Measurements from ENCODE around the gene TMPRSS6.
"Not testable (repeated sequence)": the region's sequence is repeated elsewhere in the genome, so short reads cannot be mapped to it uniquely, and the experiment has no call there.

Gene TMPRSS6

DNA sequence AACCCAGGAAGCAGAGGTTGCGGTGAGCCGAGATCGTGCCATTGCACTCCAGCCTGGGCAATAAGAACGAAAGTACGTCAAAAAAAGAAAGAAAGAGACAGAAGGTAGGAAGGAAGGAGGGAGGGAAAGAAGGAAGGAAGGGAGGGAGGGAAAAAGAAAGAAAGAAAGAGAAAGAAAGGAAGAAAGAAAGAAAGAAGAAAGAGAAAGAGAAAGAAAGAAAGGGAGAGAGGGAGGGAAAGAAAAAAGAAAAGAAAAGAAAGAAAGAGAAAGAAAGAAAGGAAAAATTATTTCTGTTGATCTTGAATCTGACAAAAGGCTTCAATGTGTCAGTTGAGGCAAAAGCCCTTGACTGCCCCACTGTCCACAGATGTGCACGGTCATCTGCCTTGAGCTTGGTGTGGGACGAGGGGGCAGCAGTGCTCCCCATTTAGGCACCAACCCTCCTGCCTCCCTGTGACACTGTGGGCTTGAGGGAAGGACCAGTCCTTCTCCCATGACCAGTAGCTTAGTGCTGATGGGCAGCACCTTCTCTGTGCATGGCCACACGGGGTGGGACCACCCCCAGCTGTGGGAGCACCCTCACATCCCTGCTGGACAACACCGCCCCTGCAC, 33.6 kb downstream of the TMPRSS6 start:
- Mint-ChIP-seq H3K4me3 (no peak overlapping the region), H3K9me3 (no peaks in the 10 kb centered on the region), H3K36me3 (peaks cover 39% of the 10 kb centered on the region), H3K27ac (peak overlapping the region; percentile 67), H3K4me1 (peaks cover 44% of the 10 kb centered on the region)
- DNase-seq (ENCODE audit: low spot score in 2 of 2) (no peak), ATAC-seq (no peak)

DNA sequence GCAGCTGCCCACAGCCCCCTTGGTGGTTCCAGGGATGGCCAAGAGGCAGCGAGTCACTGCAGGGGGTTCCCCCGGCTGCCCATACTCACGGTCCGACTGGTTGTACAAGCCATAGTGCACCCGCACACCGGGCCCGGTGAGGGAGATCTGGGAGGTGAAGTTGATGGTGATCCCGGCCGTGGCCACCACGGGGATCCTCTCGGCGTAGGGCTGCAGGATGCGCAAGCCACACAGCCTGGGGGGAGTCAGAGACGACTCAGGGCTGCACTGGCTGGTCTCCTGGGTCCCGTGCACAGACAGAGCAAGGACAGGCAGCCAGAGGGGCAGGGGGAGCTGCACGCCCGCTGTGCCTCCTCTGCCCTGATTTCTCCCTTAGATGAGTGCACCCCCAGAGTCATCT, 34.5 kb downstream of the TMPRSS6 start:
- H3K36me3 Mint-ChIP-seq, result peaks cover 31% of the 10 kb centered on the region
- no peaks in the 10 kb centered on the region for H3K9me3 Mint-ChIP-seq
- H3K27ac Mint-ChIP-seq, result peak overlapping the region; percentile 67
- no peak overlapping the region for H3K4me3 Mint-ChIP-seq
- no peak for DNase-seq (ENCODE audit: low spot score in 2 of 2)
- H3K4me1 Mint-ChIP-seq, result peaks cover 35% of the 10 kb centered on the region
- ATAC-seq, result no peak

DNA sequence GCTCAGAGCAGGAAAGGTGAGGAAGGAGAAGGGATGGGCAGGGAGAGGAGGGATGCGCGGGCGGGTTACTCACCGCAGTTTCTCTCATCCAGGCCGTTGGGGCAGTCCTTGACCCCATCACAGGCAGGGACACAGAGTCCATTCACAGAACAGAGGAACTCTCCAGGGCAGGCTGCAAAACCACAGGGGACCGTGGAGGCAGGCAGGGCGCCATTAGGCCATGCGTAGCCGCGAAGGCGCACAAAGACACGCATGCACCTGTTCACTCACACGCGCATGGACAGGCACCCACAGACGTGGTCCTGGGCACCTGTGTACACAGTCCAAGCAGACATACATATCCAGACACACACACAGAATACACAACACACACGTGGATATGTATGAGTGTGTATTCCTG, 35.0 kb downstream of the TMPRSS6 start:
- DNase-seq (ENCODE audit: low spot score in 2 of 2) (no peak), ATAC-seq (no peak)
- peak overlapping the region; percentile 67 for H3K27ac Mint-ChIP-seq
- H3K4me3 Mint-ChIP-seq, result no peak overlapping the region
- H3K36me3 Mint-ChIP-seq, result peaks cover 25% of the 10 kb centered on the region
- H3K9me3 Mint-ChIP-seq, result no peaks in the 10 kb centered on the region
- peaks cover 30% of the 10 kb centered on the region for H3K4me1 Mint-ChIP-seq

DNA sequence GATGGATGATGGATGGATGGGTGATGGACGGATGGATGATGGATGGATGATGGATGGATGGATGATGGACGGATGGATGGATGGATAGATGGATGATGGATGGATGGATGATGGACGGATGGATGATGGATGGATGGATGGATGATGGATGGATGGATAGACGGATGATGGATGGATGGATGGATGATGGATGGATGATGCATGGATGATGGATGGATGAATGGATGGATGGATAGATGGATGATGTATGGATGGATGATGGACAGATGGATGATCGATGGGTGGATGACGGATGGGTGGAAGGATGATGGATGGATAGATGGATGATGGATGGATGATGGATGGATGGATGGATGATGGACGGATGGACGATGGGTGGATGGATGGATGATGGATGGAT, 36.8 kb downstream of the TMPRSS6 start:
- no peak overlapping the region for H3K4me3 Mint-ChIP-seq
- peaks cover 16% of the 10 kb centered on the region for H3K36me3 Mint-ChIP-seq
- no peaks in the 10 kb centered on the region for H3K9me3 Mint-ChIP-seq
- H3K4me1 Mint-ChIP-seq, result peaks cover 17% of the 10 kb centered on the region
- ATAC-seq (no peak), DNase-seq (ENCODE audit: low spot score in 2 of 2) (no peak)
- no peak overlapping the region for H3K27ac Mint-ChIP-seq

DNA sequence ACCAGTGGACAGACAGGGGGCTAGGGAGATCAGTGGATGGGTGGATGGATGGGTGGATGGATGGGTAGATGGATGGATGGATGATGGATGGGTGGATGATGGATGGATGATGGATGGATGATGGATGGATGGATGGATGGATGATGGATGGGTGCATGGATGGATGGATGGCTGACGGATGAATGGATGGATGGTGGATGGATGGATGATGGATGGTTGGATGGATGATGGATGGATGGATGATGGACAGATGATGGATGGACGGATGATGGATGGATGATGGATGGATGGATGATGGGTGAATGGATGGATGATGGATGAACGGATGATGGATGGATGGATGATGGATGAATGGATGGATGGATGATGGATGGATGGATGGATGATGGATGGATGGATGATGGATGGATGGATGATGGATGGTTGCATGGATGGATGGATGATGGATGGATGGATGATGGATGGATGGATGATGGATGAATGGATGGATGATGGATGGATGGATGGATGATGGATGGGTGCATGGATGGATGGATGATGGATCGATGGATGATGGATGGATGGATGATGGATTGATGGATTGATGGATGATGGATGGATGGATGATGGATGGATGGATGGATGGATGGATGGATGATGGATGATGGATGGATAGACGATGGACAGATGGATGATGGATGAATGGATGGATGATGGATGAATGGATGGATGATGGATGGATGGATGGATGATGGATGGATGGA, 37.5 kb downstream of the TMPRSS6 start:
- H3K27ac Mint-ChIP-seq; H3K4me3 Mint-ChIP-seq; DNase-seq (ENCODE audit: low spot score in 2 of 2); ATAC-seq; H3K9me3 Mint-ChIP-seq: not testable (repeated sequence)
- Mint-ChIP-seq H3K36me3 (peaks cover 16% of the 10 kb centered on the region), H3K4me1 (peaks cover 18% of the 10 kb centered on the region)

DNA sequence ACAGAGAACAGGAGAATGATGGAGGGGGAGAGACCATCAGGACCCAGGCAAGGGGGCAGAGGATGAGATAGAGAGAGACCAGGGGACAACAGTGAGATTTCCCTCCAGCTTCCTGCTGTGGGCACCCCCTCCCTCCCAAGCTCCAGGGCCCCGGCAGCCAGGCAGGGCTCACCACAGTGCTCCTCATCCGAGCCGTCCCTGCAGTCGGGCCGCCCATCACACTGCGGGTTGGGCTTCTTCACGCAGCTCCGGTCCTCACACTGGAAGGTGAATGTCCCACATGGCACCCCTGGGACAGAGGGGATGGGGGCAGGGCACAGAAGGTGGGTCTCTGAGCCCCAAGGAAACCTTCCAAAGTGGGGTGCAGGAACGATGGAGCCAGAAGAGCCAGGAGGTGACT, 38.8 kb downstream of the TMPRSS6 start:
- Mint-ChIP-seq H3K4me1 (peaks cover 18% of the 10 kb centered on the region), H3K36me3 (peaks cover 28% of the 10 kb centered on the region), H3K9me3 (no peaks in the 10 kb centered on the region), H3K27ac (no peak overlapping the region), H3K4me3 (no peak overlapping the region)
- DNase-seq (ENCODE audit: low spot score in 2 of 2), result no peak
- no peak for ATAC-seq

DNA sequence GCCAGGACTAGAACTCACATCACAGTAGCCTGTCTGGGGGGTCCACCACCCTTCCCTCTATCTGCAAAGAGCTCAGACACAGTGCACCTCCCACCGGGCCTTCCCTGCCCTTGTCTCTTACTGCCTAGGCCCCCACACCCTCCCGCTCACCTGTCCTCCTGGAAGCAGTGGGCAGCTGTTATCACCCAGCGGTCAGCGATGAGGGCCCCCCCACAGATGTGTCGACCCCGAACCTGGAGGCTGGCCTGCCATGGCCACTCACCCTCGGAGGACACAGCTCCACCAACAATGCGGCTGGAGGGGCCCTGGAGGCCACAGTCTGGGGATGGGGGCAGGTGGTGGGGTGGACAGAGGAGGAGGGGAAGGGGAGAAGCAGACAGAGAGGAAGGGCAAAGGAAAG, 39.2 kb downstream of the TMPRSS6 start:
- H3K4me1 Mint-ChIP-seq, result peaks cover 14% of the 10 kb centered on the region
- no peak overlapping the region for H3K27ac Mint-ChIP-seq
- DNase-seq (ENCODE audit: low spot score in 2 of 2) (no peak), ATAC-seq (no peak)
- peaks cover 32% of the 10 kb centered on the region for H3K36me3 Mint-ChIP-seq
- no peaks in the 10 kb centered on the region for H3K9me3 Mint-ChIP-seq
- H3K4me3 Mint-ChIP-seq, result no peak overlapping the region

DNA sequence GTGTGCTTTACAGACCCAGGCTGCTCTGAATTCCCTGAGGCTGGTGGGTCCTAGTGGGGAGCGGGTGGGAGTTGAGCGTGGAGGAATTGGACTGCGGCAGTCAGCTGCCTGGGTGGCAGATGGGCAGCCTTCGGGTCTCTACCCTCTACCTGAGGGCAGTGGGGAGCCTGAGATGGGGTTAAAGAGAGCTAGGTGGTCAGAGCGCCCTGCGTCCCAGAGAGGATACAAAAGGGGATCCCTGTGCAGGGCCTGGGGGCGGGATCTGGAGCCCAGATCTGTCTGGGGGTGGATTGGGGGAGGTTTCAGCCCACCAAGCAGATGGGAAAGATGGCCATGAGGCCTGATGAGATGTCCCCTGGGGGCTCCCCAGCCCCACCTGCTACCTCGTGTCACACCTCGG, 39.8 kb downstream of the TMPRSS6 start:
- DNase-seq (ENCODE audit: low spot score in 2 of 2) (no peak), ATAC-seq (no peak)
- peaks cover 15% of the 10 kb centered on the region for H3K4me1 Mint-ChIP-seq
- H3K27ac Mint-ChIP-seq, result peak overlapping the region; percentile 65
- H3K9me3 Mint-ChIP-seq, result no peaks in the 10 kb centered on the region
- no peak overlapping the region for H3K4me3 Mint-ChIP-seq
- peaks cover 38% of the 10 kb centered on the region for H3K36me3 Mint-ChIP-seq

DNA sequence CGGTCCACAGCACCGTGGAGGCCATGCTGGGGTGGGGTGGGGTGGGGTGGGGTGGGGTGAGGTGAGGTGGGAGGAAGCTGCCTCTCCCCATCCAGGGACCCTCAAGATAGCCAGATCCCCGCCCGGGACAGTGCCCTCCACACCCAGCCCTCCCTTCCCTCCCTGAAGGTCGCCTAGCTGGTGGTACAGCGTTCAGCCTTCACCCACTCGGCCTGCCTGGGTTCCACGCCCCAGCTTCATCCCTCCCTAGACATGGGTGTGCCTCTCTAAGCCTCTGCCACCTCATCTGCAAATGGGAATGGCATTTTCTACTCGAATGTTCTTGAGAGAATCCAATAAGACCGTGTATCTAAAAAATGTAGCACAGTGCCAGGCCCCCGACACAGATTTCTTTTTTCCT, 40.2 kb downstream of the TMPRSS6 start:
- DNase-seq (ENCODE audit: low spot score in 2 of 2) (no peak), ATAC-seq (no peak)
- Mint-ChIP-seq H3K9me3 (no peaks in the 10 kb centered on the region), H3K4me1 (peaks cover 19% of the 10 kb centered on the region), H3K36me3 (peaks cover 42% of the 10 kb centered on the region), H3K27ac (peak overlapping the region; percentile 65), H3K4me3 (no peak overlapping the region)

DNA sequence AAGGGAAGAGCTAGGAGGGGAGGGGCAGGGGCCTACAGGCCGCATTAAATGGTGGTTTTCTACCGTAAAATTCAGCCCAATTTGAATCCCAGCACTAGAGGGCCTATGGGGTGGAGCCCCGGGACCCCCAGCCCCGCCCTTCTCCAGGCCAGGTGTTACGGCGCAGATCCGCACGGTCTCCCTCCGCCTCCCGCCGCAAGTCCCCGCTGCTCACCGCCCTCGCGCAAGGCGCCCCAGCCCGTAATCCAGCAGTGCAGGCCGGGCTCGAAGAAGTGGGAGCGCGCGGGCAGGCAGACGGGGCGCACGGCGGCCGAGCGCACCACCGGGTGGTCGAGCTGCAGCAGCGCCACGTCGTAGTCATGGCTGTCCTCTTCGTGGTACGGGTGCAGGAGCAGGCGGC, 40.7 kb downstream of the TMPRSS6 start:
- DNase-seq (ENCODE audit: low spot score in 2 of 2), result no peak
- ATAC-seq, result no peak
- peaks cover 47% of the 10 kb centered on the region for H3K36me3 Mint-ChIP-seq
- peaks cover 23% of the 10 kb centered on the region for H3K4me1 Mint-ChIP-seq
- H3K4me3 Mint-ChIP-seq, result no peak overlapping the region
- no peak overlapping the region for H3K27ac Mint-ChIP-seq
- no peaks in the 10 kb centered on the region for H3K9me3 Mint-ChIP-seq

DNA sequence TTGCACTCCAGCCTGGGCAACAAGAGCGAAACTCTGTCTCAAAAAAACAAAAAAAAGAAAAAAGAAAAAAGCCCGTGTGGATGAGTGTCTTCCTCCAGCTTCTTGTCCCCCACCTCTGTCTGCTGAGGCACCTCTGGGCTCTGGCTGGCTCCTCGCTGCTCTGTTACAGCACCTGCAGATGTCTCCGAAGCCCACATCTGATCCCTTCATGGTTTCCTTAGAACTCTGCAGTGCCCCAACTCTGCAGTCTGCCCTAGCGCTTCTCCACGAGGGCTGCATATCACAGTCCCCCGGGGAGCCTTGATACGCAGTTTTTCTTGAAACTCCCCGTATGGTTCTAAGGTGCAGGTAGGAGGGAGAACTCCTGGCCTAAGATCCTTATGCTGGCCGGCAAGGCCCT, 42.1 kb downstream of the TMPRSS6 start:
- Mint-ChIP-seq H3K4me1 (peaks cover 34% of the 10 kb centered on the region), H3K4me3 (no peak overlapping the region), H3K9me3 (no peaks in the 10 kb centered on the region), H3K27ac (peak overlapping the region; percentile 82), H3K36me3 (peaks cover 61% of the 10 kb centered on the region)
- ATAC-seq (no peak), DNase-seq (ENCODE audit: low spot score in 2 of 2) (no peak)

DNA sequence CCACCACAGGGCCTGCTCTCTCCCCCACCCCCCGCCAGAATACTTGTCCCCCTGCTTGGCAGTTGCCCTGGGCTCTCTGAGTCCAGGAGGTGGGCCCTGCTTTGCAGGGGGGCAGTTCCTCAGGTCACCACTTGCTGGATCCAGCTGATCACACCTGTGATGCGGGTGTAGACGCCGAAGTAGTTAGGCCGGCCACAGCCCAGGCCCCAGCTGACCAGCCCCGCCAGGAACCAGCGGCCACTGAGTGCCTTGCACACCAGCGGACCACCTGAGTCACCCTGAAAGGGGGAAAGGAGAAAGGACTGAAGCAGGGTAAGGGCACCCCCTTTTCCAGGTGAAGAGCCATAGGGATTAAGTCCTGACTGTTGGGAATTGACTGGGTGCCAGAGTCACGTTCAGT, 43.6 kb downstream of the TMPRSS6 start:
- ATAC-seq, result no peak
- no peaks in the 10 kb centered on the region for H3K9me3 Mint-ChIP-seq
- H3K36me3 Mint-ChIP-seq, result peaks cover 76% of the 10 kb centered on the region
- H3K4me3 Mint-ChIP-seq, result no peak overlapping the region
- H3K4me1 Mint-ChIP-seq, result peaks cover 43% of the 10 kb centered on the region
- peak overlapping the region; percentile 82 for H3K27ac Mint-ChIP-seq
- DNase-seq (ENCODE audit: low spot score in 2 of 2), result no peak

DNA sequence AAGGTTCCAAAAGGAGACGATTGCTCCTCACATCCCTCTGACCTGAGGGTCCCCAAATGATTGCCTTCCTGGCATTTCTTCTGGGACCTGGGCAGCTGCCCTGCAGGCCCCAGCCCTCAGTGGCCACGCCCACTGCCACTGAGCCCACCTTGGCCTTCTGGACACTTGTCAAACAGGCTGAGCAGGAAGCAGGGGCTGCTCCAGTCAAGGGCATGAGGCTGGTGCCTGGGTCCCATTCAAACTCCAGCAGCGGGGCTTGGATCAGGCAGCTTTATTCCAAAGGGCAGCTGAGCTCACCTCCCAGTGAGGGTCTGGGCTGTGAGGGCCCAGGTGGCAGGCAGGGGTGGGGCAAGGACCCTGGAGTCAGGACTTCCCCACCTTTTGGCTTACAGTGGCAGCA, 44.3 kb downstream of the TMPRSS6 start:
- Mint-ChIP-seq H3K4me3 (no peak overlapping the region), H3K4me1 (peaks cover 50% of the 10 kb centered on the region), H3K27ac (peak overlapping the region; percentile 88), H3K9me3 (no peaks in the 10 kb centered on the region), H3K36me3 (peaks cover 83% of the 10 kb centered on the region)
- ATAC-seq (no peak), DNase-seq (ENCODE audit: low spot score in 2 of 2) (no peak)

DNA sequence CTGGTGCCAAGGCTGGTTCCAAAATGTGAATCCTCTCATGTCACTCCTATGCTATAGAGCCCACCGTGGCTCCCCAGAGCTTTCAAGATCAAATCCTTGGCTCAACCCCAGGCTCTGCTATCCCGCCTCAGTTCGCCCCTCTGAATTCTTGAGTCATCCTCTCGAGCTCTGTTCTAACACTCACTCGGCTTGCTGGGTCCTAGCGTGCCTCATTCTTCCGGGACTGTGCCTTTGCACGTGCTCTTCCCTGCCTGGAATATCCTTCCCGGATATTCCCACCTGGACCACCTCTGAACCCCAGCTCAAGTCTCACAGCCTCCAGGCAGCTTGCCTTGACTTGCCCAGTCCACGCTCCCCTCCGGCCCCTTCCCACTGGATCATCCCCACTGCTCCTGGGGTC, 45.0 kb downstream of the TMPRSS6 start:
- Mint-ChIP-seq H3K9me3 (no peaks in the 10 kb centered on the region), H3K4me3 (no peak overlapping the region), H3K27ac (peak overlapping the region; percentile 88), H3K36me3 (peaks cover 90% of the 10 kb centered on the region), H3K4me1 (peaks cover 56% of the 10 kb centered on the region)
- ATAC-seq, result no peak
- no peak for DNase-seq (ENCODE audit: low spot score in 2 of 2)

DNA sequence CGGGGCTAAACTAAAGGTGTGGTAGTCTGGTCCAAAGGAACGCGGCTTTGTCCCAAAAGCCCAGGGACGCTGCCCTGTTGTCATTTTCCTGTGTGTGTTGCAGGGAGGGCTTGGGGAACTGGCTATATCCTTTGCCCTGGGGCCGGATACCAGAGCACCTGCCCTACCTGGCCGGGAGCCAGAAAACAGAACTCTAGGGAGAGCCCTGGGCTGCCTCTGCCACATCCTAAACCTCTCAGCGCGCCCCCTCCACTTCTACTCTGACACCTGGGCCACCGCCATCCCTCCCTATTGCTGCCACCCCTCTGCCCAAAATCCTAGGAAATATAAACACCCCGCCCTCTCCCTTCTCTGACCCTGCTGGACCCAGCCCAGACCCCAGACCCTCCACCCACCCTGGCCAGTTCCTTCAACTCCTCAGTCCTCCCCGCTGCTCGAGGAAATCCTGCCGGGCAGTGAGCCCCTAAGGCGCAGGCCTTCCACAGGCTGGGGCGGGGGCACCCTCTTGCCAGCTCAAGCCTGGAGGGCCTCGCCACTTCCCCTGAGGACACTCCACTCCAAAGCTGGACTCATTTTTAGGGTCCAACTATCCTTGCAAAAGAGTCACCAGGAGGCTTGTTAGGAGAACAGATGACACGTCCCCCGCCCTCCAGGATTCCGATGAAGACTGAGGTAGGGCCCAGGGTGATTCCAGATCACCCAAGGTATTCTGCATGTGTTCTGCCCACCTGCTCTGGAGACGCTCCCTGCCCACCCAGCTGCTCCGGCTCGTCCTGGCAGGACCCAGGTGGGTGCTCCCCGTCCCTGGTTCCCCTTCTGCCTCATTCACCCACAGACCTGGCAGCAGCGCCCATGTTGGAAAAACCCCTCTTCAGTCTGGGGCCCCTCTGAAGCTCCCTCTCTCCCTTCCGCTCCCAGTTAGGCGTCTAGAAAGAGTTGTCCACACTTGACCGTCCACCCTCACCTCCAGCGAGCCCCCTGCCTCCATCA, 45.8 kb downstream of the TMPRSS6 start:
- Mint-ChIP-seq H3K9me3 (no peaks in the 10 kb centered on the region), H3K4me3 (no peak overlapping the region)

More for the DNA sequence above, 45.8 kb downstream of the TMPRSS6 start:
- ATAC-seq, result no peak
- H3K4me1 Mint-ChIP-seq, result peaks cover 56% of the 10 kb centered on the region
- no peak for DNase-seq (ENCODE audit: low spot score in 2 of 2)
- H3K27ac Mint-ChIP-seq, result peak overlapping the region; percentile 88
- peaks cover 98% of the 10 kb centered on the region for H3K36me3 Mint-ChIP-seq

Measured in stimulated activated effector memory CD8-positive, alpha-beta T cell treated with anti-CD3 and anti-CD28 coated beads, Interleukin-12 subunit alpha, Interleukin-12 subunit beta, amount 100 ng/mL, for 72 hours (primary cell).